Thoracic aorta (tissue), 2 donors: ENCODE data around the gene GIMAP1. TPM values are rescaled to one million over a fixed set of nuclear protein-coding genes. Genes with fewer than 3 reads are reported as not detected.

Source experiments
- ATAC-seq: fragments of 150-250 bp; one replicate; pipeline ENCODE4 v1.8.0; 2017; ENCODE audit warnings: low read depth; ENCODE audit not compliant: insufficient number of reproducible peaks, low FRiP score
- DNase-seq: peaks from one replicate; pipeline ENCODE4 v3.0.0-alpha.2; 2020; ENCODE audit warnings: low spot score
- H3K27ac ChIP-seq, 2 donors: fragments of 200-600 bp; sonication (generic); 1 replicate in 1 of 2; 2 replicates in 1 of 2; pipeline ENCODE4 v1.5.1; 2016; ENCODE audit warnings: mild to moderate bottlenecking in 2 of 2, moderate library complexity in 2 of 2
- H3K27me3 ChIP-seq: fragments of 200-600 bp; sonication (generic); replicated peaks from 2 replicates; pipeline ENCODE4 v1.6.0; 2016; ENCODE audit warnings: mild to moderate bottlenecking; ENCODE audit not compliant: insufficient read depth
- H3K36me3 ChIP-seq: fragments of 200-600 bp; sonication (generic); one replicate; pipeline ENCODE4 v1.5.1; 2016
- H3K4me1 ChIP-seq, 2 donors: fragments of 200-600 bp; sonication (generic); 1 replicate in 1 of 2; 2 replicates in 1 of 2; pipeline versions ENCODE4 v1.5.1 to v1.6.0; 2016; ENCODE audit warnings: low read depth in 2 of 2, mild to moderate bottlenecking in 1 of 2; ENCODE audit not compliant: control insufficient read depth in 1 of 2
- H3K4me3 ChIP-seq: fragments of 200-600 bp; sonication (generic); 2 replicates; pipeline ENCODE4 v1.5.1; 2016; ENCODE audit warnings: mild to moderate bottlenecking
- H3K9me3 ChIP-seq: fragments of 200-600 bp; sonication (generic); 2 replicates; pipeline ENCODE4 v1.5.1; 2016
- CTCF ChIP-seq: fragments of 200-600 bp; sonication (generic); IDR thresholded peaks from one replicate; pipeline ENCODE4 v1.5.1; 2019; ENCODE audit warnings: antibody characterized with exemption
- total RNA-seq, 2 donors: library from RNA; depleted of rRNA; stranded (reverse); fragments of >200 nt; gene quantifications; one replicate each; pipeline versions ENCODE4 v1.1.0 to v1.2.3, GENCODE V29; 2016

The GIMAP1 gene
- total RNA-seq, 2 donors from 2014 or later = 4.2 to 7.8 TPM

GRCh38 chr7:150719960-150720891 lies 3.8 kb downstream of the GIMAP1 start:
- no peaks in the 10 kb centered on the region for H3K27me3 ChIP-seq
- no peak overlapping the region for H3K27ac ChIP-seq
- TF ChIP-seq CTCF = no peak
- H3K4me3 ChIP-seq = no peak overlapping the region
- H3K36me3 ChIP-seq = no peaks in the 10 kb centered on the region
- ATAC-seq (no peak), DNase-seq (no peak)
- no peaks in the 10 kb centered on the region for H3K9me3 ChIP-seq
- H3K4me1 ChIP-seq = peaks cover 0 to 4% of the 10 kb centered on the region in 2 donors

GRCh38 chr7:150721970-150722373 lies 5.6 kb downstream of the GIMAP1 start:
- ATAC-seq (no peak), DNase-seq (no peak)
- no peak for TF ChIP-seq CTCF
- Histone ChIP-seq H3K36me3 (no peaks in the 10 kb centered on the region), H3K27me3 (no peaks in the 10 kb centered on the region), H3K27ac (no peak overlapping the region), H3K4me1 (peaks cover 0 to 4% of the 10 kb centered on the region in 2 donors), H3K4me3 (no peak overlapping the region), H3K9me3 (no peaks in the 10 kb centered on the region)

- ATAC-seq (no peak), DNase-seq (no peak)
- no peaks in the 10 kb centered on the region for H3K36me3 ChIP-seq
- TF ChIP-seq CTCF = no peak
- no peaks in the 10 kb centered on the region for H3K27me3 ChIP-seq
- no peak overlapping the region for H3K4me3 ChIP-seq
- peaks cover 0 to 4% of the 10 kb centered on the region in 2 donors for H3K4me1 ChIP-seq
- H3K9me3 ChIP-seq = no peaks in the 10 kb centered on the region
- H3K27ac ChIP-seq = no peak overlapping the region
Measured at GRCh38 chr7:150722431-150722931, 6.1 kb downstream of the GIMAP1 start.

GRCh38 chr7:150723467-150723866 lies 7.1 kb downstream of the GIMAP1 start:
- H3K27ac ChIP-seq = no peak overlapping the region
- H3K4me1 ChIP-seq = peaks cover 0 to 4% of the 10 kb centered on the region in 2 donors
- peaks cover 3% of the 10 kb centered on the region for H3K9me3 ChIP-seq
- TF ChIP-seq CTCF = no peak
- ATAC-seq (no peak), DNase-seq (no peak)
- no peaks in the 10 kb centered on the region for H3K36me3 ChIP-seq
- no peaks in the 10 kb centered on the region for H3K27me3 ChIP-seq
- H3K4me3 ChIP-seq = no peak overlapping the region

- no peak for ATAC-seq
- no peak for TF ChIP-seq CTCF
- H3K4me3 ChIP-seq = no peak overlapping the region
- H3K27me3 ChIP-seq = no peaks in the 10 kb centered on the region
- no peaks in the 10 kb centered on the region for H3K36me3 ChIP-seq
- peaks cover 7% of the 10 kb centered on the region for H3K9me3 ChIP-seq
- H3K4me1 ChIP-seq = no peaks in the 10 kb centered on the region
- DNase-seq = no peak
- H3K27ac ChIP-seq = no peak overlapping the region
Measured at GRCh38 chr7:150727381-150727780, 11.0 kb downstream of the GIMAP1 start.
